Suppressor macrophage treated with lipopolysaccharide for 1 hour (primary cell): ENCODE data around the gene STK24.

Experiments used
- DNase-seq, 3 donors: peaks; one replicate each; pipeline ENCODE4 v3.0.0-alpha.2; 2020 to 2022

The STK24 gene

GRCh38 chr13:98468929-98469328 is 108.0 kb downstream of the STK24 start:
- DNase-seq = no peak

- no peak for DNase-seq
Measured at GRCh38 chr13:98468361-98468760, 108.5 kb downstream of the STK24 start.

GRCh38 chr13:98467263-98467985 is 109.5 kb downstream of the STK24 start:
- DNase-seq = peak; percentile 59 to 63 (median 60)

GRCh38 chr13:98466634-98467236 is 110.2 kb downstream of the STK24 start:
- peak; percentile 32 to 58 (median 42) for DNase-seq

- no peak for DNase-seq
Measured at GRCh38 chr13:98462946-98463345, 114.0 kb downstream of the STK24 start.

GRCh38 chr13:98462241-98462882 is 114.5 kb downstream of the STK24 start:
- DNase-seq = no peak

- no peak for DNase-seq
Measured at GRCh38 chr13:98461486-98462240, 115.2 kb downstream of the STK24 start.

- DNase-seq = no peak
Measured at GRCh38 chr13:98460516-98460915, 116.4 kb downstream of the STK24 start.

GRCh38 chr13:98459721-98460370 is 117.1 kb downstream of the STK24 start:
- DNase-seq = no peak

- DNase-seq = no peak
Measured at GRCh38 chr13:98459171-98459681, 117.7 kb downstream of the STK24 start.

GRCh38 chr13:98458431-98458830 is 118.5 kb downstream of the STK24 start:
- no peak for DNase-seq

GRCh38 chr13:98457053-98457452 is 119.9 kb downstream of the STK24 start:
- no peak for DNase-seq

GRCh38 chr13:98456413-98456845 is 120.5 kb downstream of the STK24 start:
- DNase-seq = no peak

GRCh38 chr13:98454389-98454881 is 122.5 kb downstream of the STK24 start:
- no peak for DNase-seq

GRCh38 chr13:98452851-98453843 is 123.8 kb downstream of the STK24 start:
- no peak for DNase-seq

GRCh38 chr13:98451676-98452470 is 125.0 kb downstream of the STK24 start:
- DNase-seq = no peak

GRCh38 chr13:98450539-98451111 is 126.3 kb downstream of the STK24 start:
- no peak for DNase-seq

- no peak for DNase-seq
Measured at GRCh38 chr13:98450026-98450425, 126.9 kb downstream of the STK24 start.

GRCh38 chr13:98449273-98449672 is 127.6 kb downstream of the STK24 start:
- DNase-seq = no peak

GRCh38 chr13:98448642-98448928 is 128.3 kb downstream of the STK24 start:
- DNase-seq = no peak
